Measurements from ENCODE around the gene NEURL1B. TPM values are rescaled to one million over a fixed set of nuclear protein-coding genes. Genes with fewer than 3 reads are reported as not detected.

The NEURL1B gene
- total RNA-seq, 1 donor from 2014 or later: 9.8 TPM

DNA sequence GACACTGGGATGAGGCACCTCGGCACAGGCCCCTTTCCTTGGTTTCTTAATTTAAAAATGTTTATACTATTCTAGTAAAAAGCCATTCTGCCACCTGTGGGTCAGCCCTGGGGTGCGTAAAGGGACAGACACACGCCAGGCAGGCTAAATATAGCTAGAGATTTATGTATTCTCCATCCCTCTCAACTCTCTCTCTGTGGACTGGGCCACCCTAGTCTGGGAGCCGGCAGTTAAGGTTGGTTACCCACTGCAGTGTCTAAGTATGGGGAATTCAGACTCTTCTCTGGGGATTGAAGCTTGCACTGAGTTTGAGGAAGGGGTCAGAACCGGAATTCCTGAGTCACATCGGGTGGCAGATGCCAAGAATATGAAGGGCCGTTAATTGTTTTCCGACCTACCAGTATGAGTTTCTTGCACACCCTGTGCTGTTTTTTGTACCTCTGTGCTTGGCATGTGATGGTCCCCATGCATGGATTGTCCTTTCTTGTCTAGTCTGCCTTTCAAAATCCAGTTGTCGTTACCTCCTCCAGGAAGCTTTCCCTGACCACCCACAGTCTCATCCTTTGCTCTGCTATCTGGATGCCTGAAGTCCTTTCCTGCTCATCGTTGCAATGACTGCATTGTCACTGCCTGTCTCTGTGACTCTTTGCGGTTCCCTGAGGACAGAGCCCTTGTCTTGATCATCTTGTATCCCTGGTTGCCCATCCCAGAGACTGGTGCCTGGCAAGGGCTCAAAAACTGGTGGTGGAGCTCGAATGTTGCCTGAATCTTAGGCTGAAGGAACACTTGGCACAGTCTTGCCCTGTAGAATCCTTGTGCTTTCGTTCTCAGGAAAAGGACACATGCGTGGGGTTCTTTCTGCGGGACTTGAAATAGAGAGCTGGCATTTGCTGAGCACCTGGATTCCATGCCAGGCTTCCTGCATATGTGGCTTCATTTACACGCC, 2.1 kb downstream of the NEURL1B start:
- no peak overlapping the region for H2AFZ ChIP-seq (ENCODE audit: low read depth, low read length)
- H3K9me3 Mint-ChIP-seq (ENCODE audit: unreplicated experiment): no peaks in the 10 kb centered on the region
- H3K9me3 ChIP-seq (ENCODE audit: insufficient read depth, low read depth, low read length): no peaks in the 10 kb centered on the region
- DNase-seq (ENCODE audit: low read depth): no peak
- FAIRE-seq: no peak
- peaks cover 2% of the 10 kb centered on the region for H3K36me3 Mint-ChIP-seq (ENCODE audit: low read depth, unreplicated experiment)
- no peaks in the 10 kb centered on the region for H3K36me3 ChIP-seq (ENCODE audit: insufficient read depth, low read length)
- peaks cover 40% of the 10 kb centered on the region for H3K27me3 Mint-ChIP-seq (ENCODE audit: low read depth, unreplicated experiment)
- H3K4me1 Mint-ChIP-seq (ENCODE audit: low read depth, unreplicated experiment): peaks cover 18% of the 10 kb centered on the region
- peaks cover 6% of the 10 kb centered on the region for H3K4me1 ChIP-seq (ENCODE audit: insufficient read depth, low read length)
- TF ChIP-seq, protein P1, sequence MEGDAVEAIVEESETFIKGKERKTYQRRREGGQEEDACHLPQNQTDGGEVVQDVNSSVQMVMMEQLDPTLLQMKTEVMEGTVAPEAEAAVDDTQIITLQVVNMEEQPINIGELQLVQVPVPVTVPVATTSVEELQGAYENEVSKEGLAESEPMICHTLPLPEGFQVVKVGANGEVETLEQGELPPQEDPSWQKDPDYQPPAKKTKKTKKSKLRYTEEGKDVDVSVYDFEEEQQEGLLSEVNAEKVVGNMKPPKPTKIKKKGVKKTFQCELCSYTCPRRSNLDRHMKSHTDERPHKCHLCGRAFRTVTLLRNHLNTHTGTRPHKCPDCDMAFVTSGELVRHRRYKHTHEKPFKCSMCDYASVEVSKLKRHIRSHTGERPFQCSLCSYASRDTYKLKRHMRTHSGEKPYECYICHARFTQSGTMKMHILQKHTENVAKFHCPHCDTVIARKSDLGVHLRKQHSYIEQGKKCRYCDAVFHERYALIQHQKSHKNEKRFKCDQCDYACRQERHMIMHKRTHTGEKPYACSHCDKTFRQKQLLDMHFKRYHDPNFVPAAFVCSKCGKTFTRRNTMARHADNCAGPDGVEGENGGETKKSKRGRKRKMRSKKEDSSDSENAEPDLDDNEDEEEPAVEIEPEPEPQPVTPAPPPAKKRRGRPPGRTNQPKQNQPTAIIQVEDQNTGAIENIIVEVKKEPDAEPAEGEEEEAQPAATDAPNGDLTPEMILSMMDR (IDR thresholded peaks at IDR 0.05; ENCODE audit: insufficient read depth, low read depth, low read length): no peak
- no peak for TF ChIP-seq EZH2 (IDR thresholded peaks at IDR 0.05; ENCODE audit: insufficient read depth, low read length)
- H3K4me3 ChIP-seq (ENCODE audit: insufficient read depth, low read depth, low read length): no peak overlapping the region
- H3K27ac Mint-ChIP-seq (ENCODE audit: unreplicated experiment): no peak overlapping the region
- no peak overlapping the region for H3K27ac ChIP-seq (ENCODE audit: low read depth, low read length)
- H3K27me3 ChIP-seq (ENCODE audit: insufficient read depth, low read length): peaks cover 5% of the 10 kb centered on the region
- H3K9ac ChIP-seq (ENCODE audit: low read length): no peak overlapping the region
- no peak overlapping the region for H3K4me2 ChIP-seq (ENCODE audit: low read length)
- no peaks in the 10 kb centered on the region for H4K20me1 ChIP-seq (ENCODE audit: insufficient read depth, low read length)
- H3K79me2 ChIP-seq (ENCODE audit: insufficient read depth, low read length): no peaks in the 10 kb centered on the region
- H3K4me3 Mint-ChIP-seq (ENCODE audit: unreplicated experiment): no peak overlapping the region

DNA sequence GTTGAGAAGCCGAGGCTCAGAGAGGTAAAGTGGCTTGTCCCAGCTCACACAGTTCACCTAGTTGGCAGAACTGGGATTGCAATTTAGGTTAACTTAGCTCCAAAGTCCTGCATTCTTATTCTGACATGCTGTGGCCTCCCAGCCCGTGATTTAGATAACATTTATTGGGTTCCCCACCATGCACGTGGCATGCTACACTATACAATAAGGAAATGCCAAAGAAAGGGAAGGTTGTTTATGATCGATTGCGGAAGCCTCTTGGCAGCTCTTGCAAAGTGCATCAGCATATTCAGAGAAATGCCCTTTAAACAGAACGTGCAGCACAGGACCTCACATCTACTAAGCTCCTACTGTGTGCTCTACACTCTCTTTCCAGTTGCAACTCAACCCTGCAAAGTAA, 3.2 kb downstream of the NEURL1B start:
- peaks cover 26% of the 10 kb centered on the region for H3K4me1 Mint-ChIP-seq (ENCODE audit: low read depth, unreplicated experiment)
- H4K20me1 ChIP-seq (ENCODE audit: insufficient read depth, low read length): no peaks in the 10 kb centered on the region
- peaks cover 2% of the 10 kb centered on the region for H3K36me3 Mint-ChIP-seq (ENCODE audit: low read depth, unreplicated experiment)
- H3K9me3 Mint-ChIP-seq (ENCODE audit: unreplicated experiment): peaks cover 2% of the 10 kb centered on the region
- no peaks in the 10 kb centered on the region for H3K36me3 ChIP-seq (ENCODE audit: insufficient read depth, low read length)
- FAIRE-seq: no peak
- H3K4me3 ChIP-seq (ENCODE audit: insufficient read depth, low read depth, low read length): no peak overlapping the region
- no peaks in the 10 kb centered on the region for H3K9me3 ChIP-seq (ENCODE audit: insufficient read depth, low read depth, low read length)
- no peak overlapping the region for H3K9ac ChIP-seq (ENCODE audit: low read length)
- no peak overlapping the region for H3K4me3 Mint-ChIP-seq (ENCODE audit: unreplicated experiment)
- no peak overlapping the region for H3K4me2 ChIP-seq (ENCODE audit: low read length)
- peaks cover 6% of the 10 kb centered on the region for H3K4me1 ChIP-seq (ENCODE audit: insufficient read depth, low read length)
- H3K27ac ChIP-seq (ENCODE audit: low read depth, low read length): no peak overlapping the region
- peaks cover 33% of the 10 kb centered on the region for H3K27me3 Mint-ChIP-seq (ENCODE audit: low read depth, unreplicated experiment)
- no peak for TF ChIP-seq EZH2 (IDR thresholded peaks at IDR 0.05; ENCODE audit: insufficient read depth, low read length)
- TF ChIP-seq, protein P1 (IDR thresholded peaks at IDR 0.05; ENCODE audit: insufficient read depth, low read depth, low read length): no peak
- peaks cover 5% of the 10 kb centered on the region for H3K27me3 ChIP-seq (ENCODE audit: insufficient read depth, low read length)
- DNase-seq (ENCODE audit: low read depth): no peak
- H3K27ac Mint-ChIP-seq (ENCODE audit: unreplicated experiment): no peak overlapping the region
- no peak overlapping the region for H2AFZ ChIP-seq (ENCODE audit: low read depth, low read length)
- H3K79me2 ChIP-seq (ENCODE audit: insufficient read depth, low read length): no peaks in the 10 kb centered on the region

DNA sequence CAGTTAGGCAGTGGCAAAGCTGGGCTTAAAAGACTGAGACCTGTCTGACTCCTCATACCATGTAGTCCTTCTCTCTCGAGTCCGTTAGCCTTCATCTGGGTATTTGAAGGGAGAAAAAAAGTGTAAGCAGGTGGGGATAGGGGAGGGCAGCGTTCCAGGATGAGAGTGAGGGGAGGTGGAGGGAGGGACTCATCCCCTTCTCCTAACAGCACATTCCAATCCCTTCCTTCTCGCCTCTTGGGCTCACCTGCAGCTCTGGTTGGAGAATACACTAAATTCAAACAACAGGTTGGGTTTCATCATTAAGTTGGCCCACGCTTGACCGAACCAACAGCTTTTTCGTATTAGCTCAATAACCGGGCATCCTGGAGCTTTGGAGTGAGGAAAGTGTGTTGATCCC, 3.6 kb downstream of the NEURL1B start:
- H3K4me1 Mint-ChIP-seq (ENCODE audit: low read depth, unreplicated experiment): peaks cover 27% of the 10 kb centered on the region
- H3K27ac ChIP-seq (ENCODE audit: low read depth, low read length): no peak overlapping the region
- peaks cover 4% of the 10 kb centered on the region for H3K36me3 Mint-ChIP-seq (ENCODE audit: low read depth, unreplicated experiment)
- H2AFZ ChIP-seq (ENCODE audit: low read depth, low read length): no peak overlapping the region
- H3K9me3 ChIP-seq (ENCODE audit: insufficient read depth, low read depth, low read length): no peaks in the 10 kb centered on the region
- H3K4me2 ChIP-seq (ENCODE audit: low read length): no peak overlapping the region
- peaks cover 6% of the 10 kb centered on the region for H3K4me1 ChIP-seq (ENCODE audit: insufficient read depth, low read length)
- TF ChIP-seq, protein P1 (IDR thresholded peaks at IDR 0.05; ENCODE audit: insufficient read depth, low read depth, low read length): no peak
- TF ChIP-seq EZH2 (IDR thresholded peaks at IDR 0.05; ENCODE audit: insufficient read depth, low read length): no peak
- H3K4me3 Mint-ChIP-seq (ENCODE audit: unreplicated experiment): no peak overlapping the region
- FAIRE-seq (no peak), DNase-seq (ENCODE audit: low read depth) (no peak)
- no peaks in the 10 kb centered on the region for H3K79me2 ChIP-seq (ENCODE audit: insufficient read depth, low read length)
- H3K36me3 ChIP-seq (ENCODE audit: insufficient read depth, low read length): no peaks in the 10 kb centered on the region
- H3K27me3 ChIP-seq (ENCODE audit: insufficient read depth, low read length): peaks cover 5% of the 10 kb centered on the region
- H3K4me3 ChIP-seq (ENCODE audit: insufficient read depth, low read depth, low read length): no peak overlapping the region
- peaks cover 2% of the 10 kb centered on the region for H3K9me3 Mint-ChIP-seq (ENCODE audit: unreplicated experiment)
- H4K20me1 ChIP-seq (ENCODE audit: insufficient read depth, low read length): no peaks in the 10 kb centered on the region
- peaks cover 31% of the 10 kb centered on the region for H3K27me3 Mint-ChIP-seq (ENCODE audit: low read depth, unreplicated experiment)
- H3K9ac ChIP-seq (ENCODE audit: low read length): no peak overlapping the region
- H3K27ac Mint-ChIP-seq (ENCODE audit: unreplicated experiment): no peak overlapping the region
